HG03196 (cell line): ENCODE measurements around the gene CHRNA4.

ENCODE experiments used
- ATAC-seq: cut with Tn5 transposase; IDR thresholded peaks from one replicate; pipeline ENCODE4 v1.9.1; 2021; ENCODE audit not compliant: unreplicated experiment

Gene CHRNA4

GRCh38 chr20:63360850-63361518, at the start of gene CHRNA4:
CHRNA4 (minus strand) TSS chr20:63361349; CDS start chr20:63361165, 184 bp downstream.
- ATAC-seq = no peak

GRCh38 chr20:63409834-63410435, 48.8 kb upstream of the CHRNA4 start:
- ATAC-seq = no peak

GRCh38 chr20:63409066-63409833, 48.1 kb upstream of the CHRNA4 start:
- ATAC-seq = no peak

- ATAC-seq = no peak
Observed at GRCh38 chr20:63408684-63409046, 47.5 kb upstream of the CHRNA4 start.

GRCh38 chr20:63407928-63408683, 47.0 kb upstream of the CHRNA4 start:
- ATAC-seq = no peak

GRCh38 chr20:63406617-63407245, 45.6 kb upstream of the CHRNA4 start:
- ATAC-seq = no peak

- ATAC-seq = no peak
Observed at GRCh38 chr20:63406011-63406410, 44.9 kb upstream of the CHRNA4 start.

GRCh38 chr20:63405102-63405730, 44.1 kb upstream of the CHRNA4 start:
- no peak for ATAC-seq

- no peak for ATAC-seq
Observed at GRCh38 chr20:63404129-63405085, 43.3 kb upstream of the CHRNA4 start.

GRCh38 chr20:63403403-63404105, 42.4 kb upstream of the CHRNA4 start:
- ATAC-seq = no peak

- no peak for ATAC-seq
Observed at GRCh38 chr20:63402860-63403220, 41.7 kb upstream of the CHRNA4 start.

- no peak for ATAC-seq
Observed at GRCh38 chr20:63402181-63402859, 41.2 kb upstream of the CHRNA4 start.

GRCh38 chr20:63401384-63402110, 40.4 kb upstream of the CHRNA4 start:
- ATAC-seq = no peak

- no peak for ATAC-seq
Observed at GRCh38 chr20:63400486-63401210, 39.5 kb upstream of the CHRNA4 start.

GRCh38 chr20:63399596-63400375, 38.6 kb upstream of the CHRNA4 start:
- no peak for ATAC-seq
